Mucosa of descending colon (tissue), 3 donors: Measurements from ENCODE around the gene MSH6. TPM values are rescaled to one million over a fixed set of nuclear protein-coding genes. Genes with fewer than 3 reads are reported as not detected.

ENCODE experiments used
- ATAC-seq: fragments of 200-7000 bp; cut with Tn5 transposase; one replicate; pipeline ENCODE4 v1.9.1; 2020; ENCODE audit warnings: mild to moderate bottlenecking, moderate library complexity
- DNase-seq, 3 donors: peaks; one replicate each; pipeline ENCODE4 v3.0.0-alpha.2; 2020
- H3K36me3 ChIP-seq: fragments of 200-600 bp; one replicate; pipeline ENCODE4 v1.8.0; 2021; ENCODE audit warnings: low read depth, mild to moderate bottlenecking
- H3K4me1 ChIP-seq: fragments of 200-600 bp; one replicate; pipeline ENCODE4 v1.8.0; 2021; ENCODE audit warnings: low read depth, mild to moderate bottlenecking
- H3K4me3 ChIP-seq: fragments of 200-600 bp; one replicate; pipeline ENCODE4 v1.8.0; 2021; ENCODE audit warnings: mild to moderate bottlenecking
- H3K9me3 ChIP-seq: fragments of 200-600 bp; one replicate; pipeline ENCODE4 v1.8.0; 2021; ENCODE audit warnings: mild to moderate bottlenecking
- CTCF ChIP-seq: fragments of 200-600 bp; IDR thresholded peaks from one replicate; pipeline ENCODE4 v1.8.0; 2022; ENCODE audit warnings: antibody characterized with exemption, mild to moderate bottlenecking
- intact Hi-C, 2 donors: fragments of 100-400 bp; cut with DNase I in 1 of 2; cut with micrococcal nuclease in 1 of 2; formaldehyde crosslinking; loops; one replicate each; pipeline versions ENCODE4 v1.11.0 to v1.11.1; 2022; cut with DNase I, micrococcal nuclease
- total RNA-seq, 3 donors: library from RNA; stranded (reverse); fragmentation: NEBNext Ultra II Directional in 2 of 3; extraction: Animal tissue kit (Norgen Biotek cat#: 25700) in 2 of 3; gene quantifications; one replicate each; pipeline versions ENCODE4 v1.2.1 to v1.2.4, GENCODE V29; 2021 to 2023
- donor health status: DM: no; HTN: no; CAD: no; lungs with moderate emphysema.
- donor health status: DM: no; HTN: no; CAD: no.
- donor health status: DM: no; HTN: yes; CAD: no.

Gene MSH6
- total RNA-seq, 3 donors from 2014 or later, result 12.0 to 42.1 (median 21.8) TPM

GRCh38 chr2:47801118-47801517 lies 18.2 kb downstream of the MSH6 start:
- H3K36me3 ChIP-seq, result peaks cover 7% of the 10 kb centered on the region
- no peaks in the 10 kb centered on the region for H3K4me1 ChIP-seq
- DNase-seq, result no peak
- ATAC-seq, result no peak
- TF ChIP-seq CTCF, result no peak
- no peak overlapping the region for H3K4me3 ChIP-seq
- H3K9me3 ChIP-seq, result peaks cover 6% of the 10 kb centered on the region
- intact Hi-C loops, result no loop called here

GRCh38 chr2:47803363-47803762 lies 20.4 kb downstream of the MSH6 start:
- Histone ChIP-seq H3K4me1 (no peaks in the 10 kb centered on the region), H3K9me3 (peaks cover 6% of the 10 kb centered on the region), H3K36me3 (peaks cover 7% of the 10 kb centered on the region), H3K4me3 (no peak overlapping the region)
- DNase-seq (no peak), ATAC-seq (no peak)
- no peak for TF ChIP-seq CTCF
- intact Hi-C loops, result no loop called here

GRCh38 chr2:47803770-47804169 lies 20.8 kb downstream of the MSH6 start:
- intact Hi-C loops, result no loop called here
- no peak for TF ChIP-seq CTCF
- DNase-seq (no peak), ATAC-seq (no peak)
- Histone ChIP-seq H3K9me3 (peaks cover 6% of the 10 kb centered on the region), H3K36me3 (peaks cover 7% of the 10 kb centered on the region), H3K4me3 (no peak overlapping the region), H3K4me1 (no peaks in the 10 kb centered on the region)

GRCh38 chr2:47805850-47806249 lies 22.9 kb downstream of the MSH6 start:
- H3K36me3 ChIP-seq, result peaks cover 7% of the 10 kb centered on the region

GRCh38 chr2:47808614-47809013 lies 25.7 kb downstream of the MSH6 start:
- intact Hi-C loops, result no loop called here
- DNase-seq (no peak), ATAC-seq (no peak)
- Histone ChIP-seq H3K4me1 (no peaks in the 10 kb centered on the region), H3K9me3 (peaks cover 2% of the 10 kb centered on the region), H3K4me3 (no peak overlapping the region), H3K36me3 (no peaks in the 10 kb centered on the region)
- TF ChIP-seq CTCF, result no peak

More at GRCh38 chr2:47805850-47806249, 22.9 kb downstream of the MSH6 start:
- no peak for ATAC-seq
- DNase-seq, result no peak
- no peak overlapping the region for H3K4me3 ChIP-seq
- TF ChIP-seq CTCF, result no peak
- H3K4me1 ChIP-seq, result no peaks in the 10 kb centered on the region
- peaks cover 6% of the 10 kb centered on the region for H3K9me3 ChIP-seq
- intact Hi-C loops, result no loop called here

- no peak overlapping the region for H3K4me3 ChIP-seq
- H3K4me1 ChIP-seq, result no peaks in the 10 kb centered on the region
- TF ChIP-seq CTCF, result no peak
- ATAC-seq, result no peak
- no peak for DNase-seq
- no peaks in the 10 kb centered on the region for H3K36me3 ChIP-seq
- intact Hi-C loops, result no loop called here
- H3K9me3 ChIP-seq, result no peaks in the 10 kb centered on the region
Observed at GRCh38 chr2:47809903-47810302, 27.0 kb downstream of the MSH6 start.
